Colon (tissue), 2 donors: ENCODE results near the gene KIF3A.

Experiments
- FAIRE-seq: peaks from 2 replicates; lab custom pipeline; 2012; peaks lifted over from hg19 to GRCh38; lab: Jason Lieb, UNC
- donor health status: control.
- donor health status: control.

The KIF3A gene

GRCh38 chr5:132718544-132719312 lies 18.6 kb downstream of the KIF3A start:
- FAIRE-seq: no peak

DNA sequence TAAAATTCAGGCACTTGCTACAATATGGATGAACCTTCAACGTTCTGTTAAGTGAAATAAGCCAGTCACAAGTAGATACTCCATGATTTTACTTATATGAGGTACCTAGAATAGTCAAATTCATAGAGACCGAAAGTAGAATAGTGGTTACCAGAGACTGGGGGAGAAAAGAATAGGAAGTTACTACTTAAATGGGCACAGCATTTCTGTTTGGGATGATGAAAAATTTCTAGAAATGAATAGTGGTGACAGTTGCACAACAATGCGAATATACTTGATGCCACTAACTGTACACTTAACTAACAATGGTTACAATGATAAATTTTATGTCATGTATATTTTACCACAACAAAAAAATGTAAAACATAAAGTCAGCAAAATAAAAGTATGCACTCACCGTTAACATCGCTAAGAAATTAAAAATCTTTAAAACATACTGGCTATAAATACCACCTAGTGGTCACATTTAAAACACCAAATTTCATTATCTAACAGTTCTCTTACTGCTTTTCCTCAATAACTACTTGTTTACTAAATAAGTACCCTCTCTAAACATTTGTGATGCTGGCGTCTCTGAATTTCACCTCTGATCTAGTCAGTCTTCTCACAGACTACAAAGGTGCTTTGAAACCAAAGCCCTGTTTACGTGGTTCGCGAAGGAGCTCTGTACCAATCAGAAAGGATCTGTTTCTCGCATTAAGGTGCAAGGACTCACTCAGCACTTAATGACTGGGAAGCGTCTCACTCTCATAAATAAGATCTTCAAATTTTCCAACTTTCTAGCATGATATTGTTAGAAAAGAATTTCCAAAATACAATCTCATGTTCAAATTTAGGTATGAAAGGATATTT lies 22.7 kb downstream of the KIF3A start:
- no peak for FAIRE-seq

GRCh38 chr5:132708645-132709044 lies 28.7 kb downstream of the KIF3A start:
- no peak for FAIRE-seq

GRCh38 chr5:132704875-132705274 lies 32.5 kb downstream of the KIF3A start:
- FAIRE-seq: no peak

GRCh38 chr5:132695956-132696355 lies 41.4 kb downstream of the KIF3A start:
- FAIRE-seq: no peak

GRCh38 chr5:132692632-132692967 lies 44.7 kb downstream of the KIF3A start:
- FAIRE-seq: no peak

- peak; percentile 31 for FAIRE-seq
Measured at GRCh38 chr5:132691755-132692631, 45.4 kb downstream of the KIF3A start.

- no peak for FAIRE-seq
Measured at GRCh38 chr5:132690156-132690555, 47.2 kb downstream of the KIF3A start.

DNA sequence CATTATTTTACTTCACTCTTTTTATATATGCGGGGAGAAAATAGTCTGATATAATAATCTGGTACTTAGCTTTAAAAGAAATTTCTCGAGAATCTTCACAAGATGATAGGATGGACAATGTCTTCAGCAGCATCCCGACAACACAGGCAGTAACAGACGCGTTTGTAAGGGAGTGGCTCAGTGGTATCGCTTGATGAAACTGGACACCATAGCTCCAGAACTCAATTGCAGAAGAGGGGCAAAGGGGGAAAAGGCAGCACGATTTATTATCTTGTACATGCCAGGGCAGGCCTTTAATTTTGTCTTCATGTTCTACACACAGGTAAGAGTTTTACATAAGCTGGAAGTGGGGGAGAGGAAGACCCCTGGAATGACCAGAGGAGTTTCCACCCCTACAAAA lies 47.8 kb downstream of the KIF3A start:
- no peak for FAIRE-seq

DNA sequence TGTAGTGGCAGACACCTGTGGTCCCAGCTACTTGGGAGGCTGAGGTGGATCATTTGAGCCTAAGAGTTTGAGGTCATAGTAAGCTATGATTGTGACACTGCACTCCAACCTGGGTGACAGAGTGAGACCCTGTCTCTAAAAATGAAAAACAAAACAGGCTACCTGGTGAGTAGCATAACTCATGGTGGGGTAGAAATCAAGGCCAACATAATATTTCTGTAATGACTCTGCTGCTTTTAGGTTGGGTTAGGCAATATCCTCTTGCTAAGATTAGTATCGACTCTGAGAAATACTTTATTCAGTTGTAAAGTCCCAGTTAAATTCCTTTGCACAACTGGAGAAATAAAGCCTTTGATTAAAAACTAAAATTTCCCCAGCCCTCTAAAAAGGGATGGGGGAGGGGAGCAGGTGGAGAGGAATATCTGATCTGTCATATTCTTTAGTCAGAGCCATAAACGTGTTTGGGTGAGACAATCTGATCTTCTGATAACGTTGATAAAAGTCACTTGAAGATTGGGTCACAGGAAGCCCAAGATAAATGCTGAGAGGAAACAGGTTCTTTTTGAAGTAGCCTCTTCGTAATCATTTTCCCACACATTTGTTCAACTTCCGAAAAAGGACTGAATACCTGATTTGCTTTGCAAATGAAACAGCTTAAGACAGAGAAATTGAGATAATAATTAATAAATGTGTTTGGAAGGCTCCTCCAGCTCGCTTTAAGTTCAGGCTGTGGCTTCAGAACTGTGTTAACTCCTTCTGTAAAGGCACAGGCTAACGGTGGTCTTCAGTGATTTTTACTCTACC lies 48.6 kb downstream of the KIF3A start:
- no peak for FAIRE-seq

DNA sequence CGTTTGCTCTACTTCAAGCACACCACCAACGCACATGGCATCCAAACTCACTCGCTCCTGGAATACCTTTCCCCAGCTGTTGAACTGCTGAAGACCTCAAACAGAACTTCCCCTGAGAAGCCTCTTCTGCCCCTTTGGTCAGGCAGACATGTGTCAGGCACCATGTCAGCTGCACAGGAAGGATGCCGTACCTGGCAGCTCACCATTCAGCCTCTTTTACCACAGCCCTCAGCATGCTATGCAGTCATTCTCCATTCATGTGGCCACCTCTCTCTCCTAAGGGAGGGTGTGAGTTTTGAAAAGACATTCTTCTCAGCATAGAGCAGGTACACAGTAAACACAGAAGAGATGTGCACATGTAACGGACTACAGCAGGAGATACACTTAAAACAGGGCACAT lies 49.4 kb downstream of the KIF3A start:
- no peak for FAIRE-seq

DNA sequence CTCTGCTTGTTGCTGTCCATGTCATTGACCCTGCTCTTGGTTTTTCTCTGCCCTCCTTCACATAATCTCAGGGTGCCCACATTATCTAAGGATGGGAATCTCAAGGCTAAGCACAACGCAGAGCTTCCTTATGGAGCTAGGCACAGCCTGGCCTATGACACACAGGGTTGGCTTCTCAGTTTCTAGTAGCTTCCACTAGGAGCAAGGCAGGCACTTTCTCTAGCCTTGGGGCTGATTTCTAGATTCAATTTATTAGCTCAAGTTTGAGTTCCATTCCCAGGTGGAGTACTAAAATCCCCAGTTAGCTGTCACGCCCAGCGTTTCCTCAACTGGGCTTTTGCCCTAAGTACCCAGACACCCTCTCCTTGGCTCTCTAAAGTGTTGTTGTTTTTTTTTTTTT lies 51.2 kb downstream of the KIF3A start:
- FAIRE-seq: no peak

DNA sequence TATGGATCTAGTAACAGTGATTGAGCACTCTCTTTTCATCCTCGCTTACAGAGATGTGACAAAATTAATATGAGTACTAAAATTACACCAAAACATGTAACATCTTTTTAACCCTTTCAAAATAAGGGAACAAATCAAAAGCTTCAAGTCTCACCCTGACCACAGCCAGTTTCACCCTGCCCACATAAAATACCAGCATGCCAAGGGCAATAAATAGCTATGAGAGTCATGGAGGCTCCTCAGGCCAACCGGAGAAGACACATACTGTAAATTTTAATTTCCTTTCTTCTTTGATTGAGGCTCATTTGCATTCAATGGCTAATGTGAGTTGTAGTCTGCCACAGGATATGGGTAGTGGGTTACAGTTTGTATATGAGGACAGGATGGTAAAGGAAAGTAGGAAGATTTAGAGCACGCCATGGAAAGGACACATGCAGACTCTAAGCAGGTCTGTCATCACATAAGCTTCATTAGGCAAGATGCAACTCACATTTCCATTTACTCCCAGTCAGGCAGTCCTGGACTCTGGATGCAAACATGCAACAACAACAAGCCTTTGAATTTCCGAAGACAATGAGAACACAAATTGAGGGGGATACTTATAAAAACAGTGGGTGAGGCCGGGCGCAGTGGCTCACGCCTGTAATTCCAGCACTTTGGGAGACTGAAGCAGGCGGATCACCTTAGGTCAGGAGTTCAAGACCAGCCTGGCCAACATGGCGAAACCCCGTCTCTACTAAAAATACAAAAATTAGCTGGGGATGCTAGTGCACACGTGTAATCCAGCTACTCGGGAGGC lies 52.2 kb downstream of the KIF3A start:
- FAIRE-seq: no peak

DNA sequence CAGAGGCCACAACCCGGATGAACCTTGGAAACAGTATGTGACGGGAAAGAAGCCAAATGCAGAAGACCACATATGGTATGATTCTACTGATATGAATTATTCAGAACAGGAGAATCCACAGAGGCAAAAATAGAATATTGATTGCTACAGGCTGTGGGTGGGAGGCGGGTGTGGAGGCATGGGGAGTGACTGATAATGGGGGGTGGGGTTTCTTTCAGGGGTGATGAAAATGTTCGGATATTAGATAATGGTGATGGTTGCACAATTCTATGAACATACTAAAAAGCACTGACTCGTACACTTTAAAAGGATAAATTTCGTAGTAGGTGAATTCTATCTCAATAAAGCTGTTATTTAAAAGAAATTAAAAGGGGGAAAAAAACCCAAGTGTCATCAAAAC lies 52.9 kb downstream of the KIF3A start:
- no peak for FAIRE-seq

DNA sequence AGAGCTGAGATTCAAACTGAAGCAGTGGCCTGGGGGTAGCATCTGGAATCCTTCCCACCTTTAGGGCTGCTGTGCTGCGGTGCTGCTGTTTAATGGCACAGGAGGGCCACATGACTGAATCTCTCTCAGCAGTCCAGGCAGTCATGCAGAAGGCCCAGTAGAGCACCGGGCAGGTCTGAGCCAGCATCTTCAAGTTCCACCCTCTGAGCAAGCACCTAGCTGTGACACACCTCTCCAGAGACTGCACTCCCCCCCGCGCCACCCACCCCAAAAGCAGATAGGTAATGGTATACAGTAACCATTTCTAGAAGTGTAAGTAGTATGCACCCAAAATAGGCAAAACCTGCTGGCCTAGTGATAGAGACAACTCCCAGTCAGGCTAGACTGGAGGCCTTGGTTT lies 55.4 kb downstream of the KIF3A start:
- no peak for FAIRE-seq

GRCh38 chr5:132681476-132681831 lies 55.9 kb downstream of the KIF3A start:
- no peak for FAIRE-seq

GRCh38 chr5:132680780-132681475 lies 56.4 kb downstream of the KIF3A start:
- no peak for FAIRE-seq

DNA sequence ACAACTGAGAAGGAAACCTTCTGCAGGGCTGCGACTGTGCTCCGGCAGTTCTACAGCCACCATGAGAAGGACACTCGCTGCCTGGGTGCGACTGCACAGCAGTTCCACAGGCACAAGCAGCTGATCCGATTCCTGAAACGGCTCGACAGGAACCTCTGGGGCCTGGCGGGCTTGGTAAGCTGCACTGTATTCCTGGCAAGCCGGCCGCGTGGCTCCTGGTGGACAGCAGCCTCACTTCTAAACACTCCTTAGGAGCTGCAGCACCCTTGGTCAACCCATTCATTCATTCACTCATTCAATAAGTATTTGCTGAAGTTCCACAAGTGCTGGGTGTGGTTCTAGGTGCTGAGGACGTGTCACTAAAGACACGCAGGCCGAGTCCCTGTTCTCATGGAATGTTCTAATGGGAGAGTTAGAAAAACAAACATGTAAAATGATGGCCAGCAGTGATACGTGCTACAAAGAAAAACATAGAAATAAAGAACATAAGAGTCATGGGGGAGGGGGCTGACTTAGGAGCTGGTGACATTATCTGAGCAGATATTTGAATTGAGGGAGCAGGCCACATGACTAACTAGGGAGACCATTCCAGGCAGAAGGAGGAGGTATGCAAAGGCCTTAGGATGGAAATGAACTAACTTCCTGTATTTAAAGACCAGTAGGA lies 57.5 kb downstream of the KIF3A start:
- no peak for FAIRE-seq

- no peak for FAIRE-seq
Measured at GRCh38 chr5:132679166-132679565, 58.2 kb downstream of the KIF3A start.

- no peak for FAIRE-seq
Measured at GRCh38 chr5:132678735-132679134, 58.6 kb downstream of the KIF3A start.
